GM21528 (cell line): ENCODE measurements around the gene GALT.
A peak's percentile ranks its signal among the peaks of the same experiment; 100 is the strongest.

Experiments used
- ATAC-seq: cut with Tn5 transposase; IDR thresholded peaks from one replicate; pipeline ENCODE4 v1.9.1; 2021; ENCODE audit warnings: mild to moderate bottlenecking, moderate library complexity; ENCODE audit not compliant: unreplicated experiment, low FRiP score

Gene GALT

GRCh38 chr9:34646211-34647083 is at the start of gene GALT:
Gene GALT, plus strand, starts transcription at chr9:34646675. Its CDS starts 30 bp downstream, at chr9:34646705.
- peak; percentile 89 for ATAC-seq

DNA sequence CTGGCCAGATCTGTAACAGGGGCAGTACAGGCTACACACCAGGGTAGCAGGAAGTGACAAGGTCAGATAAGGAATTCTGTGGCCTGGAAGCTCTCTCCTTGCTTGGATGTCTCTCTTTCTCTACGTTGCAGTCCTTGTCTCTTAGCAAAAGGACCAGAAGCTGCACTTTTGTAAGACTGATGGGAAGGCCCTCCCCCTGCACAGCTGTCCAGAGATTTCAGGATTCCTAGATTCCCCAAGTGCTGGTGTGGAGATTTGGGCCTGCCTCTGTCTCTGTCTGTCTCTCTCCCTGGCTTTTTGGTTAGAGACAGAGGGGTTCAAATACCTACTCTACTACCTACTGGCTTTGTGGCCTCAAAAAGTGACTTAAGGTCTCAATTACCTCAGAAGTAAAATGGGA is 46.9 kb upstream of the GALT start:
- ATAC-seq = no peak

DNA sequence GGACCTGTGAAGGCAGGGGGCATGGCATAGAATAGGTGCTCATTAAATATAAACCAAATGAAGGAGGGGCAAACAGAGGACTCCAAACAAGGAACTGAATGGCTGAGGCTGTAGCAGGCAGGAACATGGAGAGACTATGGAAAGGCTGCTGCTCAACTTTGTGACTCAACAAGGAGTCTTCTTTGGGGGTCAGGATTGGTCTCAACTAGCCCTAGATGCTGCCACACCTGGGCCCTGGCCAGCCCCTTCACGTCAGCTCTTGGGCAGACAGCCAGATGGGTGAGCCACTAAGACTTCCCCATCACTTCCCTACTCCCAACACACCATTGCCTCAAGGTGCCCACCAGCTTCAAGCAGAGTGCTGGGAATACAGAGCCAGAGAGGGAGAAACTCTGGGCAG is 45.6 kb upstream of the GALT start:
- no peak for ATAC-seq

- no peak for ATAC-seq
Observed at GRCh38 chr9:34601937-34602573, 44.4 kb upstream of the GALT start.

- no peak for ATAC-seq
Observed at GRCh38 chr9:34603610-34604231, 42.8 kb upstream of the GALT start.

GRCh38 chr9:34606190-34606589 is 40.3 kb upstream of the GALT start:
- ATAC-seq = no peak

GRCh38 chr9:34606905-34607304 is 39.6 kb upstream of the GALT start:
- ATAC-seq = no peak

GRCh38 chr9:34607331-34607730 is 39.1 kb upstream of the GALT start:
- no peak for ATAC-seq

DNA sequence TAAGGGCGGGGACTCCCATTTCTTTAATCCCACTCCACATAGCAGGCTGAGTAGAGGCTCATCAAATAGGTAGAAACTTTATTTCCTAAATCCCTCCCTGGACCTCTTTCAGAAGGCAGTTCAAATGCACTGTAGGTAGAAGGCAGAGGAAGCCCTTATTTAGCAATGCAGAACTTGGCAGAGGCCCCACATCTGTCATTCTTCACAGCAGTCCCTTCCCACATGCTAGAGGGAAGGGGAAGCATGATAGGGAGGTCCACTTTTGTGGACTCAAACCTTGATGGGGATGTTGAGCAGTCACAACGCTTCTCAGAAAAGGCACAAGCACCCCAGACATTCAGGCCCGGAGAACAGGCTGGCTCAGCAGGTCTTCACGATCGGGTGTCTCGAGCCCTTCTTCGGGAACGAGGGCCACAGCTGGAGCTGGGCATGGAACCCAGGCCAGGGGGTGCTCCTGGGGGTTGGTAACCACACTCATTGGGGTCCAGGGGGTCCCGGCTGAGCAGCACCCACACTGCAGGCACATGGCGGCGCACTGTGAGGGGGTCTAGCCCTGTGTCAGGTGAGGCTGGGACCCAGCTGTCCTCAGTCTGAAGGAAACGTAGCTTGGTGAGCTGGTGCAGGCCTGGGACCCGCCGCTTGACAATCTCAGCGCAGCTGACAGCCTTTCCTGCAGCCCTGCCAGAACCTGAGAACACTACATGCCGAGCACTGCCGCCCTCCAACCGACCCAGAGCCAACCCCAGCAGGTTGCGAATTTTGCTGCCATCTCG is 35.9 kb upstream of the GALT start:
- no peak for ATAC-seq

DNA sequence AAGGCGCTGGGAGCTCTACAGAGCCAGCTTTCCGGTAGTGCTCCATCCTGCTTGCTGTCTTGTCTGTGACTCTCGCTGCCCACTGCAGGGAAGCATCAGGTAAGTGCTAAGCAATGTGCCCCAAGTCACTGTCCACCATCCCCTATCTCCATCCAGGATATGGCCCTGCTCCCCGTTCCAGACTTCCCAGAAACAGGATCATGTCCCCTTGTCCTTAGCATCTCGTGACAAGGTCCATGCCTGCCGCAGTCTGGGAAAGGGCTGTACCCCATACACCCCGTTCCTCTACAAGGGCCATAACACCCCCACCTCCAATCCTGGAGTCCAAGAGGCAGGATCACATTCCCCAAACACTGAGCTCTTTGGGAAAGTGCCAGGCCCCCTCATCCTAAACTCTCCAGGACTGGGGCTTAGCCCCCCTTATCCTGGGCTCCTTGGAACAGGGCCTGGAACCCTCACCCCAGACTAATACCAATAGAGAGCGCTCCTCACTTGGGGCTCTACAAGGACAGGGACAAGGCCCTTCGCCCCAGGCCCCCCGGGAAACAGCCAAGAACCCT is 35.1 kb upstream of the GALT start:
- ATAC-seq = no peak

DNA sequence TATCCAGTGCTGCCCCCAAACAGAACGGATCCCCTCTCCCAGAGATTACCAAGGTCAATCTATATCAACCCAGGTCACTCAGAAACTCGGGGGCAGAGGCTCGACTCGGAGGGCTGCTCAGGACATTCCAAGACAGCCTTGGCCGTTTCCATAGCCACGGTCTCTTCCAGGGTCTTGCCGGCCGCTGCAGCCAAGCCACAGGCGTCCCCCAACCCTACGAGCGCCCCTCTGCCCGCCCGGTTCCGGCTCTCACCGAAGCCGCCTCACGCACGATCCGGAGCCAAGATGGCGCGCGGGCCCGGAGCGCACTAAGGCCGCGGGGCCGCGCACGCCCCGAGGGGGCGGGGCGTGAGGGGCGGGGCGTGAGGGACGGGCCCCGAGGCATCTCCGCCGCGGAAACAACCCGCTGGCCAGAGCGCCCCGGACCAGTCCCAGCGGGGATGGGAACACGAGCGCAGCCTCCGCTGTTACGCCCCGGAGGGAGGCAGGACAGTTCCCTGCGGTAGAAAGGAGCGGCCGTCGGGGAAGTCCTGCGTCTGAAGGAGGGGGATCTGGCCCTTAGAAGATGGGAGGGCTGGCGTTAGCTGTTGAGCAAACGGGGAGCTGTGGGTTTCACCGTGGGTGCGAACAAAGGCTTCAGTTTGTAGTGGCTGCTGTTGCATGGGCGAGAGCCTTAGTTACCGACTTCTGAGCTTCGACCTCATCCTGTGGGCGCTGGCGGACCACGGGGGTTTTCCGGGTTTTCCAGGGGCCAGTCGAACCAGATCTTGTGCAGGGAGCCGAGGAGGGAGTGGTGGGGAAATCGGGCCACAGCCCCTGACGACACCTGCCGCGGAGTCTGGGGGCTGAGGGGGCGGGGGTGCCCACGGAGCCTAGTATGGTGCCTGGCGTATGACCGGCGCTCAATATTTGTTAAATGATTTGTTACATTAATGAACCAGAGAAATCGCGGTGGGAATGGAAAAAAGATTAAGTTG is 34.4 kb upstream of the GALT start, which contains the start of gene RPP25L:
Gene RPP25L, minus strand, starts transcription at position 287 of the 977 bp plus-strand sequence. CDS start 801 bp downstream, outside the sequence.
- peak; percentile 87 for ATAC-seq

GRCh38 chr9:34612788-34613390 is 33.6 kb upstream of the GALT start:
- ATAC-seq = peak; percentile 44

DNA sequence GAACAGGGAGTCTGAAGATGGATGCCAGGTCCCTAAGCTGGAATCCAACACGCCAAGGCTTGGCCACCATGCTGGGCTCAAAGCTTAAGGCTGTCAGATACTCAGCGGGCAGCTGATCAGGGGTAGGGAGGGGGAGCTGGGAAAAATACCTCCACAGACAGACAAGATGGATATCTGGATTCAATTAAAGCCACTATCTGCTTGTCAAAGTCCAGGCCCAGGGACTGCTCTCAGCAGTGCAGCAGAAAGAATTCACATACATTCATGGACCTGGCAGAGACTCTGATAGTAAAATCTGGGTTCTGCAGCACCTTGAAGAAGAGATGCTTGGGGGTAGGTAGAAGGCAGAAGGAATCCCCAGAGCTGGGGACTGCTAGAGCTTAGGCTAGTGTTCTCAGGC is 31.3 kb upstream of the GALT start:
- ATAC-seq = no peak

DNA sequence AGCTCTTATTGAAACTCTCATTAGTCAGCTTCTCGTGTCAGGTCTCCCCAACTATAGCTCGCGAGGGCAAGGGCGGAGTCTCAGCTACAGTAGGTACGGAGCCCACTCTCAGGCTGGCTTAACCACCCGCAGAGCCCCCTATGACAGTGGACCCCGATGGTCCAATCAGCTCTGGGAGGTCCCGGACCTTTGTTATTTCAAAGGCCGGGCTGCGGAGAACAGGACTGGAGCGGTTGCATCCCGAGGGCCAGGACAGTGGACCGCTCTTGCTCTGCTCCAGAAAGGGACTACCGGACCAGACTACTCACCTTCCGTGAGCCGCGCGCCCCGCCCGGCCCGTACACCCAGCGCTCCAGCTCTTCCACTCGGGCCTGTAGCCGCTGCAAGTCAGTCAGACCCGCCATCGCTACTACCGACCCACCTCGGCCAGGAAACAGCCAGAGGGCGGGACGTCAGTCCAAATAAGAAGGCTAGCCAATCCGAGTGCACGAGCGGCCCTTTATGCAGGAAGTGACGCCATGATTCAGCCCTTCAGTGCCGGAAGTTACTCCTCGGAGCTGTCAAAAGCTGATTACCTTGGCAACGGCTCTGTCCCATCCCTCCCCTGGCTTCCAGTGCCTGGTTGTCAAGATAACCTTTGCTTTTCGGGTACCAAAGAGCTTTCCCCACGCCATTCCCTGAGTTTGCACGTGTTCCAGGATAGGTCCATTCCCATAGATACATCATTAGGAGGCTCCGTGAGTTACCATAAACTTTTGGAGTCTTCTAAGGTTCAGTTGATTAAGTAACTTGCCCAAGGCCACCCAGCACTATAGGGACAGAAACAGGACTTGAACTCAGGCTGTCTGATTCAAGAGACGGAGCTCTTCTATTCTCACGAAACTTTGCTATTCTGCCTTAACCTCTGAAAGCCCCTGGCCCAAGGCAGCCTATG is 26.1 kb upstream of the GALT start, which contains the start of gene DCTN3:
Gene DCTN3, minus strand, starts transcription at position 435 of the 934 bp plus-strand sequence. Its CDS starts 31 bp downstream, at position 404.
- ATAC-seq = peak; percentile 93

GRCh38 chr9:34623374-34624235 is 22.9 kb upstream of the GALT start:
- ATAC-seq = no peak

DNA sequence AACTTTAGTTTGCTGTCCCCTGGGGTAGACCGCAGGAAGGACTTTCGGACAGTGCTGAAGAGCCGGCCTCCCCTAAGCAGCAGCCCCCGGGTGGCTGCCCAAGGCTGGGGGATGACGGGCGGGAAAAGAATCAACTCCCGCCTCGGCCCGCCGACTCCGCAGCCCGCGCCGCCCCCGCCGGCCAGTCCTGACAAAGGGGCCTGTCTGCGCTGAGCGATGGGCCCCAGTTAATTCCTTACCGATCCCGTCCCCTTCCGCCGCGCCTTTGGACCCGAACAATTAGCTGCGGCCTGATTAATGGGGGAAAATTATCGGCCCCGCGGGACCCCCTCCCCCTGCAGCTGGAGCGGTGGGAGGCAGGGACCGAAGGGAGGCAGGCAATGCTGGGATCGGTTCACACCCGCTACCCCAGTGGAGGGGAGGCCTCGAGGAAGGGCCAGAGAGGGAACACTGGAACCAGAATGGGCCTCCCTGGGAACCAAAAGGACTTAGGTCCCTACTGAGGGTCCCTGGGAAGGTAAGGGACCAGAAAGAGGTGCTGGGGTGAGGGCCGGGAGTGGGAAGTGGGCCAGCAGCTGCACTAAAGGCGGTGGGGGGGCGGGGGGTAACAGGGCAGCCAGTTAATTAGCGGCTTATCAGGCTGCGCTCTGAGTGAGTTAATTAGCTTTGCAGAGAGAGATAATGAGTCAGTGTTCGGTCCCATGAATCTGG is 21.8 kb upstream of the GALT start:
- no peak for ATAC-seq
